Fibroblast of villous mesenchyme (primary cell): ENCODE measurements around the gene ZNF575. TPM values are rescaled to one million over a fixed set of nuclear protein-coding genes. Genes with fewer than 3 reads are reported as not detected.

Experiments
- DNase-seq: peaks from one replicate; pipeline ENCODE4 v3.0.0-alpha.2; 2010; ENCODE audit warnings: low read depth
- H3K4me3 ChIP-seq: 2 replicates; pipeline ENCODE4 v1.5.1; 2011; ENCODE audit warnings: low read depth, mild to moderate bottlenecking, low read length
- CTCF ChIP-seq: IDR thresholded peaks from 2 replicates; pipeline ENCODE4 v1.5.1; 2012; ENCODE audit warnings: low read depth, mild to moderate bottlenecking, low read length; ENCODE audit not compliant: insufficient read depth
- total RNA-seq: library from RNA; depleted of rRNA; stranded (reverse); fragments of >200 nt; gene quantifications from 2 replicates; pipeline ENCODE4 v1.2.3, GENCODE V29; 2012

Gene ZNF575
- total RNA-seq, 1 donor = under 0.01 TPM

GRCh38 chr19:43570174-43570791 is 37.3 kb downstream of the ZNF575 start:
- DNase-seq = no peak
- H3K4me3 ChIP-seq = no peak overlapping the region
- no peak for TF ChIP-seq CTCF

GRCh38 chr19:43572171-43572588 is 39.2 kb downstream of the ZNF575 start:
- no peak overlapping the region for H3K4me3 ChIP-seq
- TF ChIP-seq CTCF = no peak
- DNase-seq = no peak

- TF ChIP-seq CTCF = no peak
- peak overlapping the region; percentile 93 for H3K4me3 ChIP-seq
- no peak for DNase-seq
These were observed 41.6 kb downstream of the ZNF575 start for GRCh38 chr19:43574424-43575155.

- peak within 1 kb of the TSS; percentile 93 for H3K4me3 ChIP-seq
- TF ChIP-seq CTCF = no peak
- peak; percentile 99 for DNase-seq
These were observed 42.4 kb downstream of the ZNF575 start, which contains the start of the genes PINLYP and XRCC1 for GRCh38 chr19:43575156-43575950. TSS of gene PINLYP (plus strand) at chr19:43575801. CDS start at chr19:43577192, 1,391 bp downstream. TSS of gene XRCC1 (minus strand) at chr19:43575527. CDS start at chr19:43575458, 69 bp downstream.

GRCh38 chr19:43575955-43576878 is 43.2 kb downstream of the ZNF575 start:
- DNase-seq = peak; percentile 51
- peak overlapping the region; percentile 93 for H3K4me3 ChIP-seq
- no peak for TF ChIP-seq CTCF

- DNase-seq = no peak
These were observed 45.8 kb downstream of the ZNF575 start for GRCh38 chr19:43578787-43579186.

More at GRCh38 chr19:43578787-43579186, 45.8 kb downstream of the ZNF575 start:
- H3K4me3 ChIP-seq = no peak overlapping the region
- no peak for TF ChIP-seq CTCF
